ENCODE data around the gene CYBC1.

The CYBC1 gene

GRCh38 chr17:82449131-82449882 is 1.2 kb downstream of the CYBC1 start:
- in situ Hi-C loops (cut with MboI; ENCODE audit: low sequenced_read_pairs) = no loop called here

GRCh38 chr17:82447876-82448275 is 2.7 kb downstream of the CYBC1 start:
- in situ Hi-C loops (cut with MboI; ENCODE audit: low sequenced_read_pairs) = no loop called here

- in situ Hi-C loops (cut with MboI; ENCODE audit: low sequenced_read_pairs) = no loop called here
Observed at GRCh38 chr17:82446649-82447048, 3.9 kb downstream of the CYBC1 start.

GRCh38 chr17:82446124-82446523 is 4.4 kb downstream of the CYBC1 start:
- in situ Hi-C loops (cut with MboI; ENCODE audit: low sequenced_read_pairs) = no loop called here

DNA sequence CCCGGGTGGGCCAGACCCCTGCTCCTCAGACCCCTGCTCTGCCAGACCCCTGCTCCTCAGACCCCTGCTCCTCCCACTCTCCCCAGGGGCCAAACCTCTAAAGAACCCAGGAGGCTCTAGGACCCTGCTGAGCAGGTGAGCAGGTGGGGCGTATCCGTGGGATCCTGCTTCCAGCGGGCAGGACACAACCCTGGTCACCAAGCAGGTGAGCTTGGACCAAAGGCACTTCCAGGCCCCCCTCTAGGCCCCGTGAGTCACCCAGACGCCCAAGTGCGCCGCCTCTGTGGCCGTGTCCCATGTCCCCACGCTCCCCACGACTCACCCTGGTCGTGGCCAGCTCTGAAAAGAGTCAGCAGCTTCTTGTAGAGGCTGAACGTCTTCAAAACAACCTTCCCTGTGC is 5.0 kb downstream of the CYBC1 start:
- in situ Hi-C loops (cut with MboI; ENCODE audit: low sequenced_read_pairs) = no loop called here

GRCh38 chr17:82444941-82445521 is 5.5 kb downstream of the CYBC1 start:
- in situ Hi-C loops (cut with MboI; ENCODE audit: low sequenced_read_pairs) = no loop called here

- in situ Hi-C loops (cut with MboI; ENCODE audit: low sequenced_read_pairs) = no loop called here
Observed at GRCh38 chr17:82444284-82444893, 6.2 kb downstream of the CYBC1 start.

GRCh38 chr17:82443465-82444283 is 6.9 kb downstream of the CYBC1 start:
- in situ Hi-C loops (cut with MboI; ENCODE audit: low sequenced_read_pairs) = no loop called here

GRCh38 chr17:82442643-82443464 is 7.7 kb downstream of the CYBC1 start:
- in situ Hi-C loops (cut with MboI; ENCODE audit: low sequenced_read_pairs) = no loop called here

DNA sequence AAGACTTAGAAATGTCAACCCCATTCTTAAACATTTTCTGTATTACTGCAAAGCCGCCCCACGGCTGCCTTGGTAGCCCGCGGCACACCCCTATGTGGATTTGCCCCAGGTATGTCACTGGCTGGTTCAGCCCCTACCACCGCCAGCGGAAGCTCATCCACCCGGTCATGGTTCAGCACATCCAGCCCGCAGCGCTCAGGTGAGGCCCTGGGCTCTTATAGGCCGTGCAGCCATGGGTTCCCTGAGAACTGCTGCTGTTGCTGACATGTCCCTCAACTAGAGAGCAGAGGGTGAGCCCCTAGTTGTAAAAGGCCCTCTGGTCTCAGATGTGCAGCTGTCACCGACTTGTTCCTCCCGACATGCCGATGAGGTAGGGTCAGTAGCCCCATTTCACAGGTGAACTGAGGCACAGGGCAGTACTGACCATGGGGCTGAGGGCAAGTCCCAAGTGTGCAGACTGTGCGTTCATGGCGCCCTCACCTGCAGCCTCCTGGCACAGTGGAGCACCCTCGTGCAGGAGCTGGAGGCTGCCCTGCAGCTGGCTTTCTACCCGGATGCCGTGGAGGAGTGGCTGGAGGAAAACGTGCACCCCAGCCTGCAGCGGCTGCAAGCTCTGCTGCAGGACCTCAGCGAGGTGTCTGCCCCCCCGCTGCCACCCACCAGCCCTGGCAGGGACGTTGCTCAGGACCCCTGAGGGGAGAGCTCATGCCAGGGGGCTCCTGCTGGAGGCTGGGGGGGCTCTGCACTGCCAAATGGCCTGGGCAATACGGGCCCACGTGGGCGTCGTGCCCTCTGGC is 8.7 kb downstream of the CYBC1 start:
- in situ Hi-C loops (cut with MboI; ENCODE audit: low sequenced_read_pairs) = no loop called here

- in situ Hi-C loops (cut with MboI; ENCODE audit: low sequenced_read_pairs) = no loop called here
Observed at GRCh38 chr17:82440991-82441627, 9.4 kb downstream of the CYBC1 start.

DNA sequence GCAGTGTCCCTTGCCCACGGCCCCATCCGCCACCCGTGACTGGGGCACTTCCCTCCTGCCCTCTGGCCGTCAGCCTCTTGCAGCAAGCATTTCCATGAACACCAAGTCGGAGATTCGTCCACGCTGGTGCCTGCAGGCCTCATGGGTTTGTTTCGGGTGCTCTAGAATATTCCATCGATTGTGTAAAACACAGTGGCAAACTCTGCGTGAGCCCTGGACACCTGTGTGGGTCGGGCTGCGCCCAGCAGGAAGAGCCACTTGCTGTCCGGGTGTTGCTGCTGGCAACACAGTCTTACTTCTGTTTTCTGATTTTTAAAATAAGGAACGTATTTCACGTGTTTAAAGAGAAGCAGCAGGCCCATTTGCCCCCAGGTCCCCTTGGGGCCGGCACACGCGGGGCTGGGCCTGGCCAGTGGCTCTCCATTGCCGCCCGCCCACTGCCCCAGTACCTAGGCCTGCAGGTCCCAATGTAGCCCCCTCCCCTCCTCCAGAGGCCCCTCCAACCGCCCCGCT is 10.0 kb downstream of the CYBC1 start:
- in situ Hi-C loops (cut with MboI; ENCODE audit: low sequenced_read_pairs) = no loop called here

GRCh38 chr17:82439829-82440365 is 10.7 kb downstream of the CYBC1 start:
- in situ Hi-C loops (cut with MboI; ENCODE audit: low sequenced_read_pairs) = no loop called here

DNA sequence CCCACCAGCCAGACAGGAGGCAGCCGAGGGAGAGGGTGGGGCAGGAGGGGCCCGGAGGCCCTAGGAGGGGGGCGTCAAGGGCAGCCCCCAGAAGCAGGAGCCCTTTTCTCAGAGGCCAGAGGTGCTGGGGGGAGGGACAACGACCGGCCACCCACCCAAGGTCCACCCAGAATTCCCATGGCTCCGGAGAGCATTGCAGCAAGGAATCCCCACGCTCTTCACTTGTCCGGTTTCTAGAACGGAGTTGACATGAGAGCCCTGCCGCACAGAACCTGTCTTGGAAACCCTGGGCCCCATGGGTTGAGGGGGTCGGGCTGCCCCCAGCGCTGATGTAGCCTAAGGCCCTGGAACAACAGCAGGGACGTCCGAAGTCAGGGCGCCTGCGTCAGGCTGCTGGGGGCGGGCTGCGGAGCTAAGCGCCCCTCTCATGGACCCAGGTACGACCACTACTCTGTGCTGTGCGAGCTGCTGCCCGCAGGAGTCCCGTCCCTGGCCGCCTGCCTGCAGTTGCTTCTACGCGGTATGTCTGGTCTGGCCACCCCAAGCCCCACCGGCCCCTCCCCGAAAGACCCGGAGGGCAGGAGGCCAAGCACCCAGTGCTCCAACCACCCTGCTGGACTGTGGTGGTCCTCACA is 11.2 kb downstream of the CYBC1 start:
- in situ Hi-C loops (cut with MboI; ENCODE audit: low sequenced_read_pairs) = no loop called here

- in situ Hi-C loops (cut with MboI; ENCODE audit: low sequenced_read_pairs) = no loop called here
Observed at GRCh38 chr17:82438401-82439193, 12.0 kb downstream of the CYBC1 start.

GRCh38 chr17:82437325-82437668 is 13.3 kb downstream of the CYBC1 start:
- in situ Hi-C loops (cut with MboI; ENCODE audit: low sequenced_read_pairs) = no loop called here

GRCh38 chr17:82436601-82437324 is 13.8 kb downstream of the CYBC1 start:
- in situ Hi-C loops (cut with MboI; ENCODE audit: low sequenced_read_pairs) = no loop called here

Measured in HL-60/S4 treated with phorbol 12-myristate 13-acetate at 8.2 ng/mL for 4 days and 3 days (cell line).